Neural progenitor cell (in vitro differentiated cells): Measurements from ENCODE around the gene HNF4A. TPM values are rescaled to one million over a fixed set of nuclear protein-coding genes. Genes with fewer than 3 reads are reported as not detected.

ENCODE experiments used
- DNase-seq: peaks from one replicate; pipeline ENCODE4 v3.0.0-alpha.2; 2016; ENCODE audit warnings: low spot score
- H2AFZ ChIP-seq: fragments of 200-600 bp; sonication (generic); replicated peaks from 2 replicates; pipeline ENCODE4 v1.6.1; 2016; ENCODE audit warnings: antibody characterized with exemption
- H3F3A ChIP-seq: fragments of 200-600 bp; sonication (generic); 2 replicates; pipeline ENCODE4 v1.6.1; 2016; ENCODE audit warnings: antibody characterized with exemption, low read depth
- H3K27ac ChIP-seq: fragments of 200-600 bp; sonication (generic); 2 replicates; pipeline ENCODE4 v1.5.1; 2016; ENCODE audit warnings: mild to moderate bottlenecking
- H3K27me3 ChIP-seq: fragments of 200-600 bp; sonication (generic); 2 replicates; pipeline ENCODE4 v1.6.1; 2016; ENCODE audit warnings: mild to moderate bottlenecking, moderate library complexity
- H3K36me3 ChIP-seq: fragments of 200-600 bp; sonication (generic); 2 replicates; pipeline ENCODE4 v1.5.1; 2016
- H3K4me1 ChIP-seq: fragments of 200-600 bp; sonication (generic); 2 replicates; pipeline ENCODE4 v1.6.1; 2016; ENCODE audit warnings: mixed run types
- H3K4me2 ChIP-seq: fragments of 200-600 bp; sonication (generic); 2 replicates; pipeline ENCODE4 v1.6.1; 2016
- H3K4me3 ChIP-seq: fragments of 200-600 bp; sonication (generic); 2 replicates; pipeline ENCODE4 v1.5.1; 2016
- H3K79me2 ChIP-seq: fragments of 200-600 bp; sonication (generic); 2 replicates; pipeline ENCODE4 v1.6.1; 2016; ENCODE audit warnings: low read depth
- H3K9ac ChIP-seq: fragments of 200-600 bp; sonication (generic); 2 replicates; pipeline ENCODE4 v1.6.1; 2016
- H3K9me3 ChIP-seq: fragments of 200-600 bp; sonication (generic); 2 replicates; pipeline ENCODE4 v1.5.1; 2016; ENCODE audit warnings: low read depth
- H4K20me1 ChIP-seq: fragments of 200-600 bp; sonication (generic); 2 replicates; pipeline ENCODE4 v1.6.1; 2016; ENCODE audit warnings: low read depth
- H3K27ac Mint-ChIP-seq: 3 replicates; pipeline ENCODE4 v1.8.0; 2021; ENCODE audit warnings: mixed read lengths
- H3K27me3 Mint-ChIP-seq: 2 replicates; pipeline ENCODE4 v1.8.0; 2022; ENCODE audit warnings: low read depth, mild to moderate bottlenecking, inconsistent platforms, moderate library complexity, mixed read lengths; ENCODE audit not compliant: insufficient read depth
- H3K36me3 Mint-ChIP-seq: 3 replicates; pipeline ENCODE4 v1.8.0; 2021; ENCODE audit warnings: mixed read lengths
- H3K4me1 Mint-ChIP-seq: 3 replicates; pipeline ENCODE4 v1.8.0; 2021; ENCODE audit warnings: mixed read lengths
- H3K4me3 Mint-ChIP-seq: 3 replicates; pipeline ENCODE4 v1.8.0; 2021; ENCODE audit warnings: mild to moderate bottlenecking, moderate library complexity, mixed read lengths
- H3K9me3 Mint-ChIP-seq: 3 replicates; pipeline ENCODE4 v1.8.0; 2020; ENCODE audit warnings: mixed read lengths
- EZH2 ChIP-seq: fragments of 200-600 bp; sonication (generic); IDR thresholded peaks from 2 replicates; pipeline ENCODE4 v1.6.1; 2017; ENCODE audit warnings: antibody characterized with exemption, mild to moderate bottlenecking, moderate library complexity
- EZH2phosphoT487 ChIP-seq: fragments of 200-600 bp; sonication (generic); IDR thresholded peaks from 2 replicates; pipeline ENCODE4 v1.6.1; 2017; ENCODE audit warnings: antibody characterized with exemption
- total RNA-seq: library from RNA; depleted of rRNA; stranded (reverse); fragments of >200 nt; gene quantifications from 2 replicates; pipeline ENCODE4 v1.2.3, GENCODE V29; 2015; ENCODE audit warnings: low replicate concordance
- TF ChIP-seq, protein P1 (sequence below): fragments of 200-600 bp; sonication (generic); IDR thresholded peaks from 2 replicates; pipeline ENCODE4 v1.5.1; 2017; ENCODE audit warnings: antibody characterized with exemption, mild to moderate bottlenecking

Gene HNF4A
- total RNA-seq, 1 donor from 2014 or later, result 1.6 TPM

DNA sequence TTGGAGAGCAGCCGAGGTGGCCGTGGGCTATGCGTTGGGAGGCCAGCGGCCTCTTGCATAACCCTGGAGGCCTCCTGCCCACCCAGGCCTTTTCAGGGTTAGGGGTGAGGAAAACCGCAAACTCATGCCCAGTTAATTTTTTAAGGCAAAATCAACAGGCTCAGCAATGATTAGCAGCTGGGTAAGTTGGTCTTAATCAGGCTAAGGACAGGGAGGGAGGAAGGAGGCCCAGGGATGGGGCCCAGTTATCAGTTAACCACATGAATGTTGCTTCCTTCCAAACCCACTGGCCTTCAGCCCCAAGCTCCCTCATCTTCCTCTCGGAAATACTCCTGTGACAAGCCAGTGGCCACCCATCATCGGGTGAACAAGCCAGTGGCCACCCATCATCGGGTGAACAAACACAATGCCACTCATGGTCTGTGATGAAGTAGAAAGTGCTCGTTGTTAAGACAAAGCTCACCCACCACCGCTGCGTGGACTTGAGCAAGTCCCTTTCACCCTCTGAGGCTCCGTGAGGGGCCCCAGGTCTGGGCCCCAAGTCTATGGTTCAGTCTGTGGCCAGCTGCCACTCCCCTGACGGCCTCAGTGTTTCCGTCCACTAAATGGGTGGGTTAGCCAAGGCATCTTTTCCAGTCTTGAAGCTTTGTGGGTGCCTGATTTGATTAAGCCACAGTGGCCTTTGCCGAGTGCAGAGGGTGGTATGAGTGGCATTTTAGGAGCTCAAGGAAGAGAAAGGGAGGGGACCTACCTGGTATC is 39.4 kb downstream of the HNF4A start:
- Mint-ChIP-seq H3K9me3 (no peaks in the 10 kb centered on the region), H3K27me3 (peaks cover 11% of the 10 kb centered on the region), H3K4me1 (peaks cover 8% of the 10 kb centered on the region), H3K27ac (no peak overlapping the region), H3K36me3 (no peaks in the 10 kb centered on the region), H3K4me3 (no peak overlapping the region)
- Histone ChIP-seq H3K4me1 (peaks cover 10% of the 10 kb centered on the region), H3K27me3 (no peaks in the 10 kb centered on the region), H3F3A (no peaks in the 10 kb centered on the region), H2AFZ (no peak overlapping the region), H3K9me3 (no peaks in the 10 kb centered on the region), H3K27ac (no peak overlapping the region), H4K20me1 (no peaks in the 10 kb centered on the region), H3K36me3 (no peaks in the 10 kb centered on the region), H3K4me3 (no peak overlapping the region), H3K9ac (no peak overlapping the region), H3K4me2 (no peak overlapping the region), H3K79me2 (no peaks in the 10 kb centered on the region)
- TF ChIP-seq EZH2phosphoT487, result no peak
- no peak for TF ChIP-seq EZH2
- TF ChIP-seq, protein P1, sequence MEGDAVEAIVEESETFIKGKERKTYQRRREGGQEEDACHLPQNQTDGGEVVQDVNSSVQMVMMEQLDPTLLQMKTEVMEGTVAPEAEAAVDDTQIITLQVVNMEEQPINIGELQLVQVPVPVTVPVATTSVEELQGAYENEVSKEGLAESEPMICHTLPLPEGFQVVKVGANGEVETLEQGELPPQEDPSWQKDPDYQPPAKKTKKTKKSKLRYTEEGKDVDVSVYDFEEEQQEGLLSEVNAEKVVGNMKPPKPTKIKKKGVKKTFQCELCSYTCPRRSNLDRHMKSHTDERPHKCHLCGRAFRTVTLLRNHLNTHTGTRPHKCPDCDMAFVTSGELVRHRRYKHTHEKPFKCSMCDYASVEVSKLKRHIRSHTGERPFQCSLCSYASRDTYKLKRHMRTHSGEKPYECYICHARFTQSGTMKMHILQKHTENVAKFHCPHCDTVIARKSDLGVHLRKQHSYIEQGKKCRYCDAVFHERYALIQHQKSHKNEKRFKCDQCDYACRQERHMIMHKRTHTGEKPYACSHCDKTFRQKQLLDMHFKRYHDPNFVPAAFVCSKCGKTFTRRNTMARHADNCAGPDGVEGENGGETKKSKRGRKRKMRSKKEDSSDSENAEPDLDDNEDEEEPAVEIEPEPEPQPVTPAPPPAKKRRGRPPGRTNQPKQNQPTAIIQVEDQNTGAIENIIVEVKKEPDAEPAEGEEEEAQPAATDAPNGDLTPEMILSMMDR, result no peak
- DNase-seq, result no peak

DNA sequence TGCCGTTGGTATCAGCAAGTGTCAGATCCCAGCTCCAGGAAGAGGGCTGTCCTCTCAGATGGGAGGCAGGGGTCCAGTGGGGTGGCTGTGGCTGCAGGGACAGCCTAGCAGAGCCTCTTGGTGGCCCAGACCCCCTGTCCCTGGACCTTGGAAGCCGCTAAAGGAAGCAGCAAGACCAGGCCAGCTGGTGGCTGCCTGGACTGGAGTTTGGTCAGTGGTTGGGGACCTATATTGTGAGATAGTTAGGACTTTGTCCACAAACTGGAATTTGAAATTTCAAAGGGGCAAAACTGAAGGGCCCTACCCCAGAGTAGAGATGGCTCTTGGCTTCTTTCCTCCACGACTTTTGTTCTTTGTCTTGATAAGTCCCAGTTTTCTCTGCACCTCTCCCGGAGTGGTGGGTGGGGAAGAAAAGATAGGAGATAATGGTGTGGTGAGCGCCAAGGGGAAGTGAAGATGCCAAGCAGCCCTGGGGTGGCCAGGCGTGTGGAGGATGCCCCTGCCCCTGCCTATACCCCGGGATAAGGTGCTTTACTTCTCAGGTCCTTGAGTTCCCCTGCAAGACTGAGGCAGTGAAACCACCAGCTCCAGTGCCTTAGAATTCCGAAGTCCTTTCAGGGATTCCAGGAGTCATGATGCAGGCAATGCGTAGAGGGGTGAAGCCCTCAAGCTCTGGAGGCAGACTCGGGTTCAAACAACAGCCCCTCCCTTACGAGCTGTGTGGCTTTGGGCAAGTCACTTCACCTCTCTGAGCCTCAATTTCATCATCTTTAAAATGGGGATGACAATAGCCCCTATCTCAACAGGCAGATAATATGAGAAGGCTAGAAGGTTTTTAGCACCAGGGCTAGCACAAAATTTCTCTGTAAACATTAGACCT is 40.2 kb downstream of the HNF4A start:
- H4K20me1 ChIP-seq, result no peaks in the 10 kb centered on the region
- H3K36me3 Mint-ChIP-seq, result no peaks in the 10 kb centered on the region
- H3K9me3 Mint-ChIP-seq, result no peaks in the 10 kb centered on the region
- H3K4me3 Mint-ChIP-seq, result no peak overlapping the region
- no peaks in the 10 kb centered on the region for H3F3A ChIP-seq
- H3K9me3 ChIP-seq, result no peaks in the 10 kb centered on the region
- no peak overlapping the region for H3K27ac ChIP-seq
- H3K9ac ChIP-seq, result no peak overlapping the region
- H3K27me3 ChIP-seq, result no peaks in the 10 kb centered on the region
- no peak overlapping the region for H3K4me3 ChIP-seq
- no peak overlapping the region for H3K4me2 ChIP-seq
- H3K4me1 Mint-ChIP-seq, result no peaks in the 10 kb centered on the region
- H3K4me1 ChIP-seq, result peaks cover 2% of the 10 kb centered on the region
- H2AFZ ChIP-seq, result no peak overlapping the region
- no peak for DNase-seq
- no peaks in the 10 kb centered on the region for H3K36me3 ChIP-seq
- H3K27me3 Mint-ChIP-seq, result peaks cover 10% of the 10 kb centered on the region
- no peaks in the 10 kb centered on the region for H3K79me2 ChIP-seq
- TF ChIP-seq, protein P1, result no peak
- TF ChIP-seq EZH2 (no peak), EZH2phosphoT487 (no peak)
- H3K27ac Mint-ChIP-seq, result no peak overlapping the region

DNA sequence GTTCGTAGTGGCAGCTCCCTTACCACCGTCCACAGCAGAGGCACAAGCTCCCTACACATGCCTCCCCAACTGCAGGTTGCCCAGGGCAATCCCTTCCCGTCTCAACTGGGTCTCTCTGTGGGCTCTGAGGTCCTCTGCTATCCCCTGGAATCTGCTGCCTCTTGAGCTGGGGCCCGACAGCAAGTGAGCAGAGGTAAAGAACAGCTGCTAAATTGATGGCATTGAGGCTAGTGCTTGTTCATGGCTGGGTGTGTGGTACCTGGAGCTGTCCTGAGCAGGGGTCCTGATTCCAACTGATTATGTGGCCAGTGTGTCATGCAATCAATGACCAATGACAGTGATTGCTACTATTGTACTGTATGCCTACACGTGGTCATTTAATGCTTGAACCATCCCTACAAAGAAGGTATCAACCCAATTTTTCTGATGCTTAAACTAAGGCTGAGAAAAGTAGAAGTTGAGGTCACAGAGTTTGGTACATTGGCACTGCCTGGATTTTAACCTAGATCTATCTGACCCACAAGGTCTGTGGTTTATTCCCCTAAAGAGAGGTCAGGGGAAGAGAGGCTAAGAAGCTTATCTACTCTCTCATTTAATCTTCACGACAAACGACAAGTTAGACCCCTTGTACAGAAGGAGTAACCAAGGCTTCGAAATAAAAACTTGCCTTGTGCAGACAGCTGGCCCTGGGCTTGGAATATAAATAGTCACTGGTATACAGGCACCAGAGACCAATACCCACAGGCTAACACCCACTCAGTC is 41.1 kb downstream of the HNF4A start:
- H2AFZ ChIP-seq, result no peak overlapping the region
- H3K4me2 ChIP-seq, result no peak overlapping the region
- H3K4me1 ChIP-seq, result no peaks in the 10 kb centered on the region
- Mint-ChIP-seq H3K4me3 (no peak overlapping the region), H3K9me3 (no peaks in the 10 kb centered on the region), H3K27ac (no peak overlapping the region), H3K4me1 (no peaks in the 10 kb centered on the region), H3K36me3 (no peaks in the 10 kb centered on the region), H3K27me3 (peaks cover 4% of the 10 kb centered on the region)
- no peak overlapping the region for H3K27ac ChIP-seq
- no peaks in the 10 kb centered on the region for H3F3A ChIP-seq
- H3K9me3 ChIP-seq, result no peaks in the 10 kb centered on the region
- no peaks in the 10 kb centered on the region for H4K20me1 ChIP-seq
- H3K9ac ChIP-seq, result no peak overlapping the region
- H3K27me3 ChIP-seq, result no peaks in the 10 kb centered on the region
- TF ChIP-seq EZH2phosphoT487, result no peak
- no peak for TF ChIP-seq EZH2
- TF ChIP-seq, protein P1, result no peak
- H3K4me3 ChIP-seq, result no peak overlapping the region
- H3K79me2 ChIP-seq, result no peaks in the 10 kb centered on the region
- peak; percentile 35 for DNase-seq
- H3K36me3 ChIP-seq, result no peaks in the 10 kb centered on the region
